Measurements from ENCODE around the gene OR8D1. TPM values are rescaled to one million over a fixed set of nuclear protein-coding genes. Genes with fewer than 3 reads are reported as not detected.

Gene OR8D1
- total and polyA plus RNA-seq, 2 of the 8 experiments (the other 6 are each of a cell fraction or from before 2014, with no cell fraction given), result not detected

DNA sequence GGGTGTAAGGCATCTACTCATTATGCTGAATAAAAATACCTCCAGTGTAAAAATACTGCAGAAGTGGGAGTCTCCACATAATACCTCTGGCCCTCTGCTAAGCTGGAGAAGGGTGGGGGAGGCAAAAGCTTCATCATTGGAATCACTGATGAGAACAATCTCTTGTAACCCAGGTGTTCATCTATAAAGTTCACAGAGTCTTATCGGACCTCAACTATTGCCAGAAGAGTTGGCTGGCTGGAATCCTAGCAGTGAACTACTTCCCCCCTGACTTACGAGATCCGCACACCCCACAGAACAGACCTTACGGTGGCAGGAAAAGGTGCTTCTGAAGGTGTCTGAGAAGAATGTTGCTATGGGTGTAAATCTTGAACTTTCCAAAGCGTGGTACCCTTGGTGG lies 2.5 kb downstream of the OR8D1 start:
- Histone ChIP-seq H3K56ac (replicated peaks; ENCODE audit: insufficient read length, low read depth, low read length) (no peak overlapping the region), H4K20me1 (replicated peaks in 1 of 2; ENCODE audit: control insufficient read depth in 1 of 2, insufficient read depth in 2 of 2, low read length in 2 of 2) (no peaks in the 10 kb centered on the region), H2BK20ac (ENCODE audit: low read length) (no peak overlapping the region), H2AK5ac (ENCODE audit: low read depth, low read length) (no peak overlapping the region), H3K27ac (ENCODE audit: low read depth, low read length) (no peak overlapping the region), H2AFZ (ENCODE audit: low read length) (no peak overlapping the region), H4K91ac (replicated peaks; ENCODE audit: insufficient read length, low read length) (no peak overlapping the region), H3K4me1 (replicated peaks in 1 of 4; ENCODE audit: control insufficient read depth in 3 of 4, insufficient read depth in 4 of 4, low read length in 3 of 4) (no peaks in the 10 kb centered on the region), H3K79me1 (ENCODE audit: low read depth, low read length) (no peaks in the 10 kb centered on the region), H3K9ac (replicated peaks in 1 of 4; ENCODE audit: extremely low read depth in 1 of 4, low read depth in 3 of 4, low read length in 3 of 4) (no peak overlapping the region), H3K27me3 (replicated peaks in 1 of 4; ENCODE audit: control insufficient read depth in 3 of 4, extremely low read depth in 1 of 4, insufficient read depth in 3 of 4, low read length in 3 of 4) (no peaks in the 10 kb centered on the region), H3K4me3 (ENCODE audit: extremely low read depth in 1 of 4, insufficient read depth in 2 of 4, low read depth in 3 of 4, low read length in 4 of 4) (no peak overlapping the region), H3K79me2 (ENCODE audit: control insufficient read depth in 1 of 2, insufficient read depth in 2 of 2, low read length in 2 of 2) (no peaks in the 10 kb centered on the region), H3K14ac (ENCODE audit: insufficient read length) (no peak overlapping the region), H3K36me3 (ENCODE audit: control insufficient read depth in 2 of 4, insufficient read depth in 4 of 4, low read length in 3 of 4) (no peaks in the 10 kb centered on the region), H4K8ac (ENCODE audit: extremely low read depth, insufficient read depth, low read length) (no peak overlapping the region), H3K18ac (ENCODE audit: extremely low read depth, low read length) (no peak overlapping the region), H2BK5ac (ENCODE audit: low read depth, low read length) (no peak overlapping the region), H2BK120ac (replicated peaks; ENCODE audit: low read depth, low read length) (no peak overlapping the region), H3K4ac (replicated peaks; ENCODE audit: insufficient read length, low read depth, low read length) (no peak overlapping the region), H3K4me2 (ENCODE audit: insufficient read depth in 1 of 2, low read depth in 2 of 2, low read length in 2 of 2) (no peak overlapping the region), H3K9me3 (ENCODE audit: insufficient read depth in 2 of 2, low read depth in 1 of 2, low read length in 1 of 2) (no peaks in the 10 kb centered on the region), H4K5ac (ENCODE audit: insufficient read length, low read depth, low read length) (no peak overlapping the region), H3K23ac (ENCODE audit: insufficient read length) (no peak overlapping the region), H2BK12ac (ENCODE audit: low read depth, low read length) (no peak overlapping the region), H3K23me2 (ENCODE audit: low read depth, low read length) (no peaks in the 10 kb centered on the region; the same call in 1 of the 2 replicates), H2BK15ac (ENCODE audit: low read length) (no peak overlapping the region)
- ChIA-PET POLR2A (ENCODE audit: partially characterized antibody) (no interaction called here), CTCF (ENCODE audit: partially characterized antibody) (no interaction called here)
- no peak for DNase-seq (ENCODE audit: low read depth in 1 of 2, low spot score in 2 of 2)
- FAIRE-seq, result no peak
- no peak for TF ChIP-seq SP1 (IDR thresholded peaks at IDR 0.05; ENCODE audit: low read depth, low read length)
- TF ChIP-seq HDAC6 (IDR thresholded peaks at IDR 0.05; ENCODE audit: low read depth, low read length), result no peak
- TF ChIP-seq GABPA (IDR thresholded peaks at IDR 0.05; ENCODE audit: borderline replicate concordance, insufficient read depth, low read length), result no peak
- no peak for TF ChIP-seq CEBPB (IDR thresholded peaks at IDR 0.05; ENCODE audit: low read depth, low read length)
- TF ChIP-seq SIX5 (IDR thresholded peaks at IDR 0.05; ENCODE audit: low read depth, low read length), result no peak
- TF ChIP-seq, protein P1, sequence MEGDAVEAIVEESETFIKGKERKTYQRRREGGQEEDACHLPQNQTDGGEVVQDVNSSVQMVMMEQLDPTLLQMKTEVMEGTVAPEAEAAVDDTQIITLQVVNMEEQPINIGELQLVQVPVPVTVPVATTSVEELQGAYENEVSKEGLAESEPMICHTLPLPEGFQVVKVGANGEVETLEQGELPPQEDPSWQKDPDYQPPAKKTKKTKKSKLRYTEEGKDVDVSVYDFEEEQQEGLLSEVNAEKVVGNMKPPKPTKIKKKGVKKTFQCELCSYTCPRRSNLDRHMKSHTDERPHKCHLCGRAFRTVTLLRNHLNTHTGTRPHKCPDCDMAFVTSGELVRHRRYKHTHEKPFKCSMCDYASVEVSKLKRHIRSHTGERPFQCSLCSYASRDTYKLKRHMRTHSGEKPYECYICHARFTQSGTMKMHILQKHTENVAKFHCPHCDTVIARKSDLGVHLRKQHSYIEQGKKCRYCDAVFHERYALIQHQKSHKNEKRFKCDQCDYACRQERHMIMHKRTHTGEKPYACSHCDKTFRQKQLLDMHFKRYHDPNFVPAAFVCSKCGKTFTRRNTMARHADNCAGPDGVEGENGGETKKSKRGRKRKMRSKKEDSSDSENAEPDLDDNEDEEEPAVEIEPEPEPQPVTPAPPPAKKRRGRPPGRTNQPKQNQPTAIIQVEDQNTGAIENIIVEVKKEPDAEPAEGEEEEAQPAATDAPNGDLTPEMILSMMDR (IDR thresholded peaks at IDR 0.05; ENCODE audit: control extremely low read depth in 1 of 3, insufficient read depth in 1 of 3, low read depth in 1 of 3, low read length in 3 of 3), result no peak
- no peak for TF ChIP-seq CHD1 (IDR thresholded peaks at IDR 0.05; ENCODE audit: low read depth, low read length)
- no peak for TF ChIP-seq SUZ12 (IDR thresholded peaks at IDR 0.05; ENCODE audit: low read length)
- TF ChIP-seq FOSL1 (IDR thresholded peaks at IDR 0.05; ENCODE audit: insufficient read depth, low read depth, low read length), result no peak
- TF ChIP-seq BRCA1 (IDR thresholded peaks at IDR 0.05; ENCODE audit: low read depth, low read length), result no peak
- 97% methylated on average over 5 of the region's 5 CpGs; no CpG with 5 or more reads in 1 of the 2 experiments for WGBS, 2 experiments (ENCODE audit: extremely low coverage in 1 of 2, insufficient coverage in 1 of 2, insufficient read length in 1 of 2, insufficient replicate concordance in 2 of 2, low coverage in 1 of 2, low lambda C conversion rate in 2 of 2, missing lambda C conversion rate in 1 of 2)
